Raji (cell line): ENCODE data around the gene TMEM240.

Experiments used
- POLR2A ChIP-seq: IDR thresholded peaks from 2 replicates; pipeline ENCODE4 v1.6.1; 2011; ENCODE audit warnings: low read depth, low read length, control low read depth; ENCODE audit not compliant: insufficient read depth

TMEM240 gene

DNA sequence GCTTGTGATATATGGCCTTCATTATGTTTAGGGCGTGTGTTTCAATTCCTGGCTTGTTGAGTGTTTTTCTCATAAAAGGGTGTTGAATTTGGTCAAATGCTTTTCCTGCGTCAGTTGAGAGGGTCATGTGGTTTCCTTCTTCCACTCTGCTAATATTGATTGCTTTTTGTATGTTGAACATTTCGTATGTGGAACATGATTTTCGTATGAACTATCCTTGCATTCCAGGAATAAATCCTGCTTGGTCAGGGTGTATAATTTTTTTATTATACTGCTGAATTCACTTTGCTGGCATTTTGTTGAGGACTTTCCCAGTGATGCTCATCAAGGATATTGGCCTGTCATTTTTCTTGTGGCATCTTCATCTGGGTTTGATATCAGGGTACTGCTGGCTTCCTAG lies 33.1 kb downstream of the TMEM240 start:
- no peak for TF ChIP-seq POLR2A

- TF ChIP-seq POLR2A, result no peak
These were observed 48.8 kb downstream of the TMEM240 start for GRCh38 chr1:1491601-1492000.

DNA sequence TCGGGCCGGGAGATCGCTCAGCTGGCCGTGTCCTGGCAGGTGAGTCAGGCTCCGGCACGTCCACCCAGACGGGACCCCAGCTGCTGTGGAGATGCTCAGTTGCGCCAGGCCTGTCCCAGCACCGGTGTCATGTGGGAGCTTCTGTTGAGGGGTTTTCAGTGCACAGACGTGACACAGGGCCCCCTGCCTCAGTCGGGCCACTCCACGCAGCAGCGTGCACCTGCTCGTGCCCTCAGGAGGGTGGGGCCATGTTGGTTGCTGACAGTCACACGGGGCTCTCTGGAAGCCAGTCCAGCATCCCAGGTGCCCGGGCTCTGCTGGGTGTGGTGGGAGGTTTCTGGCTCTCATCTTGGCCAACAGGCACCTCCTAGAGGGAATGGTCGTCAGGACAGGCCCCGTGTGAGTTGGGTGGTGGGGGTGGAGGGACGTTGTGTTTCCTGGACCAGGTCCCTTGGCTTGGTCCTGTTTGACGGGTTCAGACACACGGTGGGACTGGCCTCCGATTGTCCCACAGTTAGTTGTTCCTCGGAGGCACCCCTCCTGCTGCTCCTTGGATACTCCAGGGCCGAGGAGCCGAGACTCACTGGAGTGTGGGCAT lies 49.7 kb downstream of the TMEM240 start:
- no peak for TF ChIP-seq POLR2A

- no peak for TF ChIP-seq POLR2A
These were observed 50.6 kb downstream of the TMEM240 start for GRCh38 chr1:1489861-1490260.

DNA sequence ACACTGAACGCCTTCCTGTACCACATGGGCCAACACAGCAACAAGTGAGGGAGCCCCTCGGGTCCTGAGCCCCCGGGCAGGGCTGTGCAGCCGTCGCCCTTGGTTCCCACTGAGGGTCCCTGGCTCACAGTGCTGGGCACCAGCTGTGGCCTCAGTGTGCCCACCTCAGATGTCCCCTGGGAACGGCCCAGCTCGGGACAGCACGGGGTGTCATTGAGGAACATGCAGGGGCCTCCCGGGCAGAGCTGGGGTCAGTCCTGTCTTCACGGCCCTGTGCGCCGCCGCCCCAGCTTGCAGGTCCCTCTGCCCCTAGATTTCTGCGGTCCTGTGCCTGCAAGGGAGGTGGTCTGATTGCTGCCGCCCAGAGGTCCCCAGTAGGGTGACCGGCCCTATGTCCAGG lies 51.2 kb downstream of the TMEM240 start:
- no peak for TF ChIP-seq POLR2A

DNA sequence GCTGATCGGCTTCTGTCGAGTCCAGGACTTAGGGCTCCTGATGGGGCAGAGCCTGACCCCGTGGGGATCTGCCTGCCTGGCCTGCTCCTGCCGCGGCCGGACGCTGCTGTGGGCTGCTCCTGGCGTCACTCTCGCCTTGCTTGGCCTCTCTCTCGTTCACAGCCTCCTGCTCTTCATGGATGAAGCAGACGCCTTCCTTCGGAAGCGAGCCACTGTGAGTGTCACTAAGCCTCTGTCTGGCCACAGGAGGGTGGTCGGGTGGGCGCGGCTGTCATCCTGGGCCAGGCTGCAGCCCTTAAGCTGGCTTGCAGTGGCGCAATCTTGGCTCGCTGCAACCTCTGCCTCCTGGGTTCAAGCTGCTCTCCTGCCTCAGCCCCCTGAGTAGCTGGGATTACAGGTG lies 52.7 kb downstream of the TMEM240 start:
- TF ChIP-seq POLR2A, result no peak
